Amygdala (tissue), 56 donors: ENCODE data around the gene PRELID1.
A peak's percentile ranks its signal among the peaks of the same experiment; 100 is the strongest.
"Not testable (repeated sequence)": the region's sequence is repeated elsewhere in the genome, so short reads cannot be mapped to it uniquely, and the experiment has no call there.

Experiments used
- DNase-seq, 56 donors: peaks; one replicate each; lab custom pipeline; 2025; lab: John Stamatoyannopoulos, UW

The PRELID1 gene

GRCh38 chr5:177297922-177298321, 5.7 kb upstream of the PRELID1 start:
- DNase-seq, result no peak

- no peak for DNase-seq
Measured at GRCh38 chr5:177299697-177300096, 3.9 kb upstream of the PRELID1 start.

GRCh38 chr5:177300236-177300880, 3.2 kb upstream of the PRELID1 start:
- peak in 17 of 56 donors; percentile 18 to 69 (median 31) for DNase-seq

GRCh38 chr5:177300951-177301350, 2.6 kb upstream of the PRELID1 start:
- no peak for DNase-seq

- no peak for DNase-seq
Measured at GRCh38 chr5:177301503-177302165, 2.0 kb upstream of the PRELID1 start.

GRCh38 chr5:177302354-177303110, 1.1 kb upstream of the PRELID1 start:
- DNase-seq, result no peak

GRCh38 chr5:177303925-177304391, 359 bp downstream of the PRELID1 start:
- peak in 1 of 56 donors; percentile 40 for DNase-seq

- no peak for DNase-seq
Measured at GRCh38 chr5:177304392-177305119, 957 bp downstream of the PRELID1 start.

GRCh38 chr5:177306103-177306640, 2.6 kb downstream of the PRELID1 start:
- not testable (repeated sequence) for DNase-seq

GRCh38 chr5:177306674-177307543, 3.3 kb downstream of the PRELID1 start:
- no peak for DNase-seq

GRCh38 chr5:177307544-177308363, 4.2 kb downstream of the PRELID1 start:
- no peak for DNase-seq

- no peak for DNase-seq
Measured at GRCh38 chr5:177308740-177309139, 5.1 kb downstream of the PRELID1 start.

GRCh38 chr5:177309351-177310191, 6.0 kb downstream of the PRELID1 start:
- DNase-seq, result peak in 11 of 56 donors; percentile 12 to 71 (median 40)

GRCh38 chr5:177310332-177310731, 6.7 kb downstream of the PRELID1 start:
- no peak for DNase-seq

GRCh38 chr5:177310757-177311391, 7.3 kb downstream of the PRELID1 start:
- no peak for DNase-seq

GRCh38 chr5:177311392-177311722, 7.8 kb downstream of the PRELID1 start:
- DNase-seq, result peak in 1 of 56 donors; percentile 55
